ENCODE results near the gene MATR3. TPM values are rescaled to one million over a fixed set of nuclear protein-coding genes. Genes with fewer than 3 reads are reported as not detected.
"Not testable (repeated sequence)": the region's sequence is repeated elsewhere in the genome, so short reads cannot be mapped to it uniquely, and the experiment has no call there.

The MATR3 gene
- total RNA-seq, 6 donors from 2014 or later, result 125 to 264 (median 158) TPM

GRCh38 chr5:139267481-139267880 lies 26.1 kb upstream of the MATR3 start:
- H3K4me3 ChIP-seq, result no peak overlapping the region

GRCh38 chr5:139268364-139269202 lies 25.0 kb upstream of the MATR3 start:
- WGBS, 2 donors, result 62 to 64% methylated on average over 5 of the region's 5 CpGs
- Histone ChIP-seq H3K27ac (peak overlapping the region; percentile 1 to 70 (median 32)), H3K36me3 (no peaks in the 10 kb centered on the region), H3K27me3 (no peaks in the 10 kb centered on the region), H3K9me3 (no peaks in the 10 kb centered on the region), H3K4me3 (no peak overlapping the region), H3K4me1 (peaks cover 17 to 26% (median 21%) of the 10 kb centered on the region in 4 donors)
- no peak for TF ChIP-seq EP300 (IDR thresholded peaks at IDR 0.05)
- TF ChIP-seq POLR2A (IDR thresholded peaks at IDR 0.05), result no peak
- no peak for TF ChIP-seq POLR2AphosphoS5 (IDR thresholded peaks at IDR 0.05)
- TF ChIP-seq CTCF (IDR thresholded peaks at IDR 0.05), result no peak
- ATAC-seq (ENCODE audit: low FRiP score in 2 of 2) (no peak), DNase-seq (no peak)

More at GRCh38 chr5:139267481-139267880, 26.1 kb upstream of the MATR3 start:
- Histone ChIP-seq H3K36me3 (no peaks in the 10 kb centered on the region), H3K9me3 (no peaks in the 10 kb centered on the region), H3K27ac (peak overlapping the region in 2 of 4 donors; percentile 28 to 36), H3K27me3 (no peaks in the 10 kb centered on the region), H3K4me1 (peaks cover 9 to 15% (median 13%) of the 10 kb centered on the region in 4 donors)
- no peak for DNase-seq
- WGBS, 2 donors, result 83% methylated on average over 2 of the region's 2 CpGs
- ATAC-seq (ENCODE audit: low FRiP score in 2 of 2), result no peak
- TF ChIP-seq POLR2AphosphoS5 (IDR thresholded peaks at IDR 0.05), result no peak
- no peak for TF ChIP-seq POLR2A (IDR thresholded peaks at IDR 0.05)

- H3K4me1 ChIP-seq, result peaks cover 27 to 40% (median 33%) of the 10 kb centered on the region in 4 donors
- ATAC-seq (ENCODE audit: low FRiP score in 2 of 2), result not testable (repeated sequence)
These were observed 22.8 kb upstream of the MATR3 start for GRCh38 chr5:139270718-139271117.

GRCh38 chr5:139271201-139272027 lies 22.1 kb upstream of the MATR3 start:
- Histone ChIP-seq H3K4me1 (peaks cover 28 to 47% (median 37%) of the 10 kb centered on the region in 4 donors), H3K4me3 (no peak overlapping the region), H3K27ac (no peak overlapping the region), H3K36me3 (no peaks in the 10 kb centered on the region), H3K9me3 (no peaks in the 10 kb centered on the region), H3K27me3 (no peaks in the 10 kb centered on the region)
- ATAC-seq (ENCODE audit: low FRiP score in 2 of 2) (no peak), DNase-seq (no peak)
- TF ChIP-seq EP300 (IDR thresholded peaks at IDR 0.05), result no peak
- no peak for TF ChIP-seq POLR2A (IDR thresholded peaks at IDR 0.05)
- TF ChIP-seq CTCF (IDR thresholded peaks at IDR 0.05), result no peak
- TF ChIP-seq POLR2AphosphoS5 (IDR thresholded peaks at IDR 0.05), result no peak
- WGBS, 2 donors, result 30 to 37% methylated on average over 4 of the region's 4 CpGs

More at GRCh38 chr5:139270718-139271117, 22.8 kb upstream of the MATR3 start:
- H3K27me3 ChIP-seq, DNase-seq, H3K27ac ChIP-seq, H3K9me3 ChIP-seq, H3K36me3 ChIP-seq, H3K4me3 ChIP-seq: not testable (repeated sequence)
- 94% methylated on average over 2 of the region's 2 CpGs for WGBS, 2 donors

- 75 to 80% methylated on average over 6 of the region's 6 CpGs for WGBS, 2 donors
- ATAC-seq (ENCODE audit: low FRiP score in 2 of 2) (no peak), DNase-seq (no peak)
- Histone ChIP-seq H3K36me3 (no peaks in the 10 kb centered on the region), H3K4me3 (peak overlapping the region in 1 of 4 donors; percentile 63), H3K27ac (peak overlapping the region in 3 of 4 donors; percentile 60 to 87 (median 73)), H3K27me3 (no peaks in the 10 kb centered on the region), H3K9me3 (no peaks in the 10 kb centered on the region), H3K4me1 (peaks cover 31 to 52% (median 38%) of the 10 kb centered on the region in 4 donors)
- TF ChIP-seq POLR2A (IDR thresholded peaks at IDR 0.05), result no peak
These were observed 20.8 kb upstream of the MATR3 start for GRCh38 chr5:139272471-139273321.
